GM21367 (cell line): ENCODE measurements around the gene ALG1.

Experiments
- ATAC-seq: cut with Tn5 transposase; IDR thresholded peaks from one replicate; pipeline ENCODE4 v1.9.1; 2021; ENCODE audit not compliant: unreplicated experiment

ALG1 gene, protein sequence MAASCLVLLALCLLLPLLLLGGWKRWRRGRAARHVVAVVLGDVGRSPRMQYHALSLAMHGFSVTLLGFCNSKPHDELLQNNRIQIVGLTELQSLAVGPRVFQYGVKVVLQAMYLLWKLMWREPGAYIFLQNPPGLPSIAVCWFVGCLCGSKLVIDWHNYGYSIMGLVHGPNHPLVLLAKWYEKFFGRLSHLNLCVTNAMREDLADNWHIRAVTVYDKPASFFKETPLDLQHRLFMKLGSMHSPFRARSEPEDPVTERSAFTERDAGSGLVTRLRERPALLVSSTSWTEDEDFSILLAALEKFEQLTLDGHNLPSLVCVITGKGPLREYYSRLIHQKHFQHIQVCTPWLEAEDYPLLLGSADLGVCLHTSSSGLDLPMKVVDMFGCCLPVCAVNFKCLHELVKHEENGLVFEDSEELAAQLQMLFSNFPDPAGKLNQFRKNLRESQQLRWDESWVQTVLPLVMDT

DNA sequence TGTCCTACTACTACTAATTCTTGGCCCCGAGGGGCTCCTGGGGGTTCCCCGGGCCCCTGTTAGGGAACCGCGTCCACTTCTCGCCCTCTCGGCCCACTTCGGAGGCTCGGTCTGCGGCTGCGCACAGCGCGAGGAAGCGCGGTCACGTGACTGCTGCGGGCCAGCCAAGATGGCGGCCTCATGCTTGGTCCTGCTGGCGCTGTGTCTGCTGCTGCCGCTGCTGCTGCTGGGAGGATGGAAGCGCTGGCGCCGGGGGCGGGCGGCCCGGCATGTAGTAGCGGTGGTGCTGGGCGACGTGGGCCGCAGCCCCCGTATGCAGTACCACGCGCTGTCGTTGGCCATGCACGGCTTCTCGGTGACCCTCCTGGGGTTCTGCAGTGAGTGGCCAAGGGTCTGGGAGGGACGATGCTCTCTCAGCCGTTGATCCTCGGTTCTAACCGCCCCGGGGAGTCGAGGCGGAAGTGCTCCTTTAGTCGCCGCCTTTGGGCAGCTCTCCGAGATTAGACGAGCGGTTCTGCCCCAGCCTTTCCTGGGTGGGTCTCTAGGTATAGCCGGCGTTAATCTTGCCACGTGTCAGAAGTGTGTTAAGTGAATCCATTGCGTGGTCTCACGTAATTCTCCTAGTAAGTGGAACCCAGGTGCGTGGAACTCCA is at the start of gene ALG1:
TSS of gene ALG1 (plus strand) at position 163 of the 653 bp plus-strand sequence. CDS start at position 170, 7 bp downstream.
- ATAC-seq: peak; percentile 74

GRCh38 chr16:5022521-5022920 is 49.1 kb upstream of the ALG1 start:
- ATAC-seq: no peak

- ATAC-seq: no peak
These were observed 47.0 kb upstream of the ALG1 start for GRCh38 chr16:5024632-5025031.

GRCh38 chr16:5025171-5025632 is 46.4 kb upstream of the ALG1 start:
- no peak for ATAC-seq

GRCh38 chr16:5026664-5027063 is 45.0 kb upstream of the ALG1 start:
- no peak for ATAC-seq

- ATAC-seq: no peak
These were observed 44.6 kb upstream of the ALG1 start for GRCh38 chr16:5027086-5027485.

DNA sequence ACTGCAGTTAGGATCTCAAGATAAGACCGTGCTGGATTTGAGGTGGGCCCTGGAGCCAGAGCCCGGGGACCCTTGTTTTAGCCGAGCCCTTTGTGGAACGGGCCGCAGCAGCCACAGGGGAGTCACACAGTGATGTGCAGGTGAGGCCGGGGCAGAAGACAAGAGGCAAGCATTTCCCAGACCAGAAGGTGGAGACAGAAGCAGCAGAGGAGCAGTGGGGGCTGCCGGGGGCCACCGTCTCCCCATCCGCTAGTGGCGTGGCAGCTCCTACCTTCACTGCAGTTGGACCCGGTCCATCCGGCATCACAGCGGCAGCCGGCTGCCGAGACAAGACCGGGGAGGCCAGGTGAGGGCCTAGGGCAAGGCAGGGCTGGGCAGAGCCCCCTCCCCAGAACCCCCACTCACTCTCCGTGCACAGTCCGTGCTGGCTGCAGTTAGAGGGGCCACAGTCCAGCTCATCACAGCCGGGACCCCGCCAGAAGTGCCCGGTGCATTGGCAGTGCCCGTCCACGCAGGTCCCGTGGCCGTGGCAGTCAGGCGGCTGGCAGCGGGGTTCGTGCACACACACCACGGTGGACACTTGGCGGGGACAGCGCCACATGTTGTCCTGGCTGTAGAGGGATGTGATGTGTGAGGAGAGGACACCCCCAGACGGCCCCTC is 43.9 kb upstream of the ALG1 start:
- no peak for ATAC-seq

DNA sequence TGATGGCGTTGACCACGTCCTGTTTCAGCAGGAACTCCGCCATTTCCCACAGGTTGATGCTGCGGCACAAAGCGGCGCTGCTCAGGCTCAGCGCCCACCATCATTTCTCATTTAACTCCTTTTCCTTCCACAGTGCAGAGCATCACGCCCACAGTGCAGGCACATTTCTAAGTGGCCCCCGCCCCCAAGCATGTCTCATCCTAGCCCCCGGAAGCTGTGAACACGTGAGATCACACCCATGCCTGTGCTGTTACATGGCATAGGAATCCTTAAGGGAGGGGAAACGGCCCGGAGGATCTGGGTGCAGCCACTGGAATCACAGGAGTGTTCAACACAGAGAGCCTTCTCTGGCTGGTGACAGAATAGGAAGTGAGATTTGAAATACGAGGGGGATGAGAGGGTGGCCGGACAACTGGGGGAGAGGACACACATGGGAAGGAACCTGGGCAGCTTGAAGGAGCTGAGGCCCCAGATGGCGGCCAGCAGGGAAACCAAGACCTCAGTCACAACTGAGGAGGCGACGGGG is 42.6 kb upstream of the ALG1 start:
- ATAC-seq: no peak

- ATAC-seq: no peak
These were observed 41.3 kb upstream of the ALG1 start for GRCh38 chr16:5030251-5030870.

DNA sequence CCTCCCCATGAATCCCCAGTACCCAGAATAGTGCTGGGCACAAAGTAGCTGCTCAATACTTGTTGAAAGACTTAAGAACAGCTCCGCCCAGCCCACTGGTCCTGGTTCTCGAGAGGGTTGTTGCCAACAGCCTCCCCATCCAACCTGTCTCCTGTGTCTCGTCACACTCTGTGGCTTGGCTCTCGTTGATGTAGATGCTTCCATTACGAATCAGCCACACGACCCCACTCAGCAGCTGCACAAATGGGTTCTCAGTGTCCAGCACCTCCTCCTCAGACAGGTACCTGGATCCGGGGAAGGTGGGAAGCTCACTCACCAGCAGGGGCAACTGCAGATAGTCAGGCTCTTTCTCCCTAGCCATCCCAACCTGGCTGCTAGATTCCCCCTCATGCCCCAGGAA is 40.0 kb upstream of the ALG1 start:
- ATAC-seq: no peak

DNA sequence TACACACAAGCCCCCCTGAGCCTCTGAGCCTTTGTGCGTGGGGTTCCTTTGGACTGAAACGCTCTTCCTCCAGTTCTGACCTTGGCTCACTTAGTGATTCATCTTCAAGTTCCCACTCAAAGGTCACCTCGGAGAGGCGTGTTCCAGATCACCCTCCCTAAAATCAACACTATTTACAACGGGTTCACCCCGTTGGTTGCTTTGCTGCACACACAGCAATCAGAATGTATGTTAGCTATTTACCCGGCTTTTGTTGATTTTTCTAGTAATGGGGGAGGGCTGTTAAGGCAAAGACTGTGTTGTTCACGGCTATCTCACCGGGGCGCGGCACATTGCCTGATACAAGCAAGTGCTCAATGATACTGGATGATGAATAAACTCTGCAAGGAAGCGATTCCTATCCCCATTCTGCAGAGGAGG is 38.9 kb upstream of the ALG1 start:
- no peak for ATAC-seq

DNA sequence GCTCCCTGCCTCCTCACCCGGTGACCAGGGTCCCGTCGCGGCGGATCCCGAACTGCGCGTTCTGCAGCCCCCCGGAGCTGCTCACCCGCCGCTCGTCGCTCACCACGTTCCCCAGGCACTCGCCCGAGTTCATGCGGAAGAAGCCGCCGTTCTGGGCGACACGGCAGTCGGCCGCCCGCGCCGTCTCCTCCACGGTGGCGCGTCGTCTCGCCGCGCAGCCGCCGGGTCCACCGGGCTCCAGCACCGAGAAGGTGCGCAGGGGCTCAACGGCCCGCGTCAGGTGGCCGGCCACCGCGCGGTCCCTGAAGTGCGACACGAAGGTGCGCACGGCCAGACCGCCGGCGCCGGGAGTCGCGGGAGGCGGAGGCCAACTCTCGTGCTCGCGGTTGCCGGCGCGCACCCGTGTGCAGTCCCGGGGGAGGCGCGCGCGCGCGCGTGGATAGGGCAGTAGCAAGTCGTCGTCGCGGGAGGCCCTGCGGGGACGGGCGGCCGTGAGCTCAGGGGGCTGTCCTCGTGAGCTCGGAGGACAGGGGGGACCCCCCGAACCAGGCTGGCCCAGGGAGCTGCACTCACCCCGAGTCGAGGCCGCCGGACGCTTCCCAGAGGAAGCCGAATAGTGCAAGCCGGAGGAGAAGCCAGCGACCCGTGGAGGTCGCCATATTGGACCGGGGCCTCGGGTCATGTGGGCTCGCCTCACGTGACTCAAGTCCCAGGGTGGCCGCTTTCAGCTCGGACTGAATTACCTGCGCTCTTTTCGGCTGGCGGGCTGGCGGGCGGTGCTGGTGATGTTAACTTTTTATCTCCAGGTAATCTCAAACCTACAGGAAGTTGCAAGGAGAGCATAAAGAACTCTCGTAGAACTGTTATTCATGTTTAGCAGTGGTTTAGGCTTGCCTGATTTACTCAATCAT is 38.1 kb upstream of the ALG1 start, which contains the start of gene NAGPA:
TSS of gene NAGPA (minus strand) at position 680 of the 911 bp plus-strand sequence. CDS start at position 659, 21 bp downstream.
- ATAC-seq: peak; percentile 88

GRCh38 chr16:5034167-5034523 is 37.5 kb upstream of the ALG1 start:
- ATAC-seq: no peak

- ATAC-seq: no peak
These were observed 35.8 kb upstream of the ALG1 start for GRCh38 chr16:5035909-5036227.

- no peak for ATAC-seq
These were observed 35.2 kb upstream of the ALG1 start for GRCh38 chr16:5036228-5037156.

GRCh38 chr16:5040451-5040850 is 31.2 kb upstream of the ALG1 start:
- ATAC-seq: no peak

DNA sequence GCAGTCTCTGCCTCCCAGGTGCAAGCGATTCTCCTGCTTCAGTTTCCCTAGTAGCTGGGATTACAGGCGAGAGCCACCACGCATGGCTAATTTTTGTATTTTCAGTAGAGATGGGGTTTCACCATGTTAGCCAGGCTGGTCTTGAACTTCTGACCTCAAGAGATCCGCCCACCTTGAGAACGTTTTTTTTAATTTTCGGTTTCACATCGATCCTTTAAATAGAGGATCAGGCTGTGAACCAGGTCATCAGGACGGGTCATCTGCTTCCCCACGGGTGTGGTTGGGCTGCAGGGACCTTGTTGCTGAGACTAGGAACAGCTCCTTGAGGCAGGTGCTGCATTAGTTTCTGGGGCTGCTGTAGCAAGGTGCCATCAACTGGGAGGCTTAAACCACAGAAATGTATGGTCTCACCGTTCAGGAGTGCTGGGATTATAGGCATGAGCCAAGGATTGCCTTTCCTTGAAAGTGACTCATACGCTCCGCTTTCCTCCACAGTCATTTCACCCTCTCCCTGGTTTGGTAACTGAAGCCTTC is 30.0 kb upstream of the ALG1 start:
- ATAC-seq: no peak

DNA sequence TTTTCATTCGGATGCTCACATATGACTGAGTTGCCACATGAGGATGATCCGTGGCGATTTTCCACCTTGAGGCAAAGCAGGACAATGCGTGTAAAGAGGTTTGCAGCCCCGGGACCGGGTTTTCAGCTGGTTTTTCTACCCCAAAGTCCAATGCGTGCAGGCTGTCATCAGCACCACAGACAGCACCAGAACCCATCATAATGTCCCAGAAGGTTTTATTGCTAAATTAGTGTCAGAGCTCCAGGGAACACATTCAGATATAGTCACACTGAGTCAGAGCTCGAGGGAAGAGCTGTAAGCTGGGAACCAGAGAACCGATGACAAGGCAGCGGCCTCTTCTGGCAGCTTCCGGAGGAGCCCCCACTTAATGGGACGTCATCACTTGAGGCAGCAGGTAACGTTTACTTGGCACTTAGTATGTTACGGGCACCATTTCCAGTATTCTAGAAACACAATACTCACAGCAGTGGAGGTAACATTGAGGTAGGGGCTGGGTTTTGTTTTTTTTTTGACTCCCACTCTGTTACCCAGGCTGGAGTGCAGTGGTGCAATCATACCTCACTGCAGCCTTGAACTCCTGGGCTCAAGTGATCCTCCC is 29.0 kb upstream of the ALG1 start:
- no peak for ATAC-seq
